GM18951 (cell line): ENCODE measurements around the gene CCDC175.

Experiments used
- POLR2A ChIP-seq: IDR thresholded peaks from 4 replicates; pipeline ENCODE4 v1.6.1; 2011; ENCODE audit warnings: mild to moderate bottlenecking; ENCODE audit not compliant: insufficient read length, insufficient read depth; ENCODE audit errors: extremely low read depth
- in situ Hi-C: fragments of 300-500 bp; cut with MboI; formaldehyde crosslinking; loops from one replicate; pipeline ENCODE4 v1.12.0; 2022; ENCODE audit warnings: low sequenced_read_pairs, mixed read lengths, inconsistent platforms; ENCODE audit not compliant: unreplicated experiment

The CCDC175 gene

GRCh38 chr14:59580911-59581310 is 4.3 kb upstream of the CCDC175 start:
- TF ChIP-seq POLR2A: no peak
- in situ Hi-C loops: no loop called here

- in situ Hi-C loops: no loop called here
- no peak for TF ChIP-seq POLR2A
Observed at GRCh38 chr14:59570122-59570521, 6.5 kb downstream of the CCDC175 start.

GRCh38 chr14:59566725-59567124 is 9.9 kb downstream of the CCDC175 start:
- TF ChIP-seq POLR2A: no peak
- in situ Hi-C loops: no loop called here

- in situ Hi-C loops: no loop called here
- TF ChIP-seq POLR2A: no peak
Observed at GRCh38 chr14:59566296-59566695, 10.3 kb downstream of the CCDC175 start.

- in situ Hi-C loops: no loop called here
- no peak for TF ChIP-seq POLR2A
Observed at GRCh38 chr14:59565087-59565486, 11.5 kb downstream of the CCDC175 start.

GRCh38 chr14:59564366-59564765 is 12.2 kb downstream of the CCDC175 start:
- in situ Hi-C loops: no loop called here

GRCh38 chr14:59547310-59547709 is 29.3 kb downstream of the CCDC175 start:
- in situ Hi-C loops: no loop called here
- no peak for TF ChIP-seq POLR2A

More at GRCh38 chr14:59564366-59564765, 12.2 kb downstream of the CCDC175 start:
- TF ChIP-seq POLR2A: no peak

GRCh38 chr14:59543873-59544272 is 32.7 kb downstream of the CCDC175 start:
- in situ Hi-C loops: no loop called here
- TF ChIP-seq POLR2A: no peak

GRCh38 chr14:59541731-59542130 is 34.9 kb downstream of the CCDC175 start:
- TF ChIP-seq POLR2A: no peak
- in situ Hi-C loops: no loop called here

GRCh38 chr14:59540852-59541251 is 35.8 kb downstream of the CCDC175 start:
- TF ChIP-seq POLR2A: no peak
- in situ Hi-C loops: no loop called here

- in situ Hi-C loops: no loop called here
- TF ChIP-seq POLR2A: no peak
Observed at GRCh38 chr14:59538936-59539335, 37.7 kb downstream of the CCDC175 start.

GRCh38 chr14:59537476-59537875 is 39.1 kb downstream of the CCDC175 start:
- in situ Hi-C loops: no loop called here
- TF ChIP-seq POLR2A: no peak

GRCh38 chr14:59534361-59534987 is 42.1 kb downstream of the CCDC175 start:
- TF ChIP-seq POLR2A: no peak
- in situ Hi-C loops: no loop called here

- in situ Hi-C loops: no loop called here
- TF ChIP-seq POLR2A: no peak
Observed at GRCh38 chr14:59532419-59532818, 44.2 kb downstream of the CCDC175 start.

- no peak for TF ChIP-seq POLR2A
- in situ Hi-C loops: no loop called here
Observed at GRCh38 chr14:59530349-59530748, 46.3 kb downstream of the CCDC175 start.
